NCI-H345 treated with DMSO at 0.1 percent for 48 hours (cell line): ENCODE measurements around the gene ACACA.
"Not testable (repeated sequence)": the region's sequence is repeated elsewhere in the genome, so short reads cannot be mapped to it uniquely, and the experiment has no call there.

ENCODE experiments used
- DNase-seq: peaks from one replicate; lab custom pipeline; 2025; ENCODE audit not compliant: unreplicated experiment; lab: John Stamatoyannopoulos, UW

ACACA gene

GRCh38 chr17:37406635-37407461 is at the start of gene ACACA, which contains the start of gene TADA2A:
ACACA (minus strand) TSS chr17:37406836; CDS start chr17:37406299, 537 bp downstream.
TADA2A (plus strand) TSS chr17:37406886; CDS start chr17:37411366, 4,480 bp downstream.
- DNase-seq, result peak; percentile 54

GRCh38 chr17:37450112-37450511 is 43.5 kb upstream of the ACACA start:
- no peak for DNase-seq

DNA sequence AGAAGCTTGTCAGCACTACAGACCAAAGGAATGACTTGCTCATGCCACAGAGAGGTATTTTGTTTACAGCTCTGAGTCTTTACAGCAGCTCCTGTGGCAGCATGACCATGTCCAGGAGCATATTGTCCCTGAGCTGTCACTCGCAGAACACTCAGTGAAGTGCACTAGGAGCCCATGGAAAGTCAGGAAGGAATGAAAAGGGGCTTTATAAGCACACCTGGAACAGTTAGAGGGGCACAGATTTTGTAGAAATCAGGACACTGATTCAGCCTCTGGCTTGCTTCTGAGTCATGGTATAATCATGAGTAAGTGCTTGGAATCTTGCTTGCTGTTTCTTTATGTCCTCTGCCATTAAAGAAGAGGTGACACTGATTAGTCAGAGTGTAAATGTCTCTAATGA is 41.0 kb upstream of the ACACA start:
- no peak for DNase-seq

DNA sequence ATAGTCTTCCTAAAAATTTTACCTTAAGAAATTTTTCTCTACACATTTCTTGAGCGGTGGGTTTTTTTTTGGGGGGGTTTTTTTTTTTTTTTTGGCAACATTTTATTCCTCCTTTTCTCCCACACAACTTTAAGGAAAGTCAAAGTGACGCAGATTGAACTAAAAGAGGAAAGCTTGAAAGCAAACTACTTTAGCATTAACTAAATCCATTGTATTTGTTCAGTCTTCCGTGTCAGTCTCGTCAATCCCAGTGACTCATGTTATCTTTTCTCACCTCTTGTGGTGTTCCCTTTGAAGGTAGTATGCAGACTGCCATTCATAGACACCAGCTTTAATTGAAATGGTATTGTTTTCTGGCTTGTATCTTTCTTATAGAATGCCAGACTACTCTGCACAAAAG is 39.4 kb upstream of the ACACA start:
- peak; percentile 3 for DNase-seq

DNA sequence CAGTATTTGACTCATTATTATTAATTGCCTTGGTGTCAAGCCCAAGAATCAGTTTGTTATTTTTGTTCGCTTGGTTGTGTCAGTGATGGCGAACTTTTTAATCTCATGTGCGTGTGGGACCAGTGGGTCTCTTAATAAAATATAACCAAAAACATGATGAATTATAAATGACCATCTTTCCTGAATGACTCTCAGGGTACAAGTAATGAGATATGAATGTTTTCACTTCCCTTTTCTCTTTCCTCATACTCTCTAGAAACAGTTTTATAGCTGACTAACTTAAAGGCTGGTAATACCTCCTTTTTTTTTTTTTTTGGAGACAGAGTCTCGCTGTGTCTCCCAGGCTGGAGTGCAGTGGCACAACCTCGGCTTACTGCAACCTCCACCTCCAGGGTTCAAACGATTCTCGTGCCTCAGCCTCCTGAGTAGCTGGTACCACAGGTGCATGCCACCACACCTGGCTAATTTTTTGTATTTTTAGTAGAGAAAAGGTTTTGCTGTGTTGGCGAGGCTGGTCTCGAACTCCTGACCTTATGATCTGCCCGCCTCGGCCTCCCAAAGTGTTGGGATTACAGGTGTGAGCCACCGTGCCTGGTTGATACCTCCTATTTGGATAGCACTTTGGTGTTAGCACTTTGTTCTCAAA is 34.9 kb upstream of the ACACA start:
- DNase-seq, result not testable (repeated sequence)

DNA sequence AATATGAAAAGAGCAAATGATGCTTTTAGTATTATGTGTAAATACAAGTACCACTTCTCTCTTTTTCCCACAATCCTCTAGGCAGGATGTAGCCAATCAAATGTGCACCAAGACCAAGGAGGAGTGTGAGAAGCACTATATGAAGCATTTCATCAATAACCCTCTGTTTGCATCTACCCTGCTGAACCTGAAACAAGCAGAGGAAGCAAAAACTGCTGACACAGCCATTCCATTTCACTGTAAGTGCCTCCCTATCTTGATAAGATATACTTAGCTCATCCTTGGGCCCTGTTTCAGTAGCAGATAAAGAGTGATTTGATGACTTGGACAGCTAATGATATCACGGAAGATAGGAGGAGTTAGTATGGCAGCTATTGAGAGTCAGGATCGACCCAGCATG is 33.8 kb upstream of the ACACA start:
- DNase-seq, result no peak

- no peak for DNase-seq
Observed at GRCh38 chr17:37438141-37438540, 31.5 kb upstream of the ACACA start.

GRCh38 chr17:37432671-37433070 is 26.0 kb upstream of the ACACA start:
- no peak for DNase-seq

DNA sequence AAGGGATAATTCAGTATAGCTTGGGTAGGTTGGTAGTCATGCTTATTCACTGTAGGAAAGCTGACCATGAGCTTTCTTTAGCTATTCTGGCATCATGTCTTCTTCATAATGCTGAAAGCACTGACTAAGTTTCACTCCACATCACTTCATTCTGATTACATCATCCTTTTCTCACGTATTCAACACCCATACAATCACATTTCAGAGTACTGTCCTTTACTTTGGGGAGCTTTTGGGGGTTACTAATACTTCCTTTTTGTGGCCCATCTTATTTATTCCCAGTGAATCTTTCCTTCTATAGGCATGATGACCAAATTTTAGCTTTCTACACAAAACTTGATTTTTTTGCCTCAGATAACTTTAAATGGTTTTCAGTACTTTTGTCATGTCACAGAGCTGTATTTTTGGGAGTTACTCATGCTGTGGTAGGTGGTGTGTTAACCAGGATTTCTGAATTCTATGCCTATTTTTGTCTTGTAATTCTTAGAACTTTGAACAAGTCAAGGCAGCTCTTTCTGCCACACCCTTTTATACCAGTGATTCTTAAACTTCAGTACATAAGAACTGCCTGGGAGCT is 23.5 kb upstream of the ACACA start:
- DNase-seq, result no peak

DNA sequence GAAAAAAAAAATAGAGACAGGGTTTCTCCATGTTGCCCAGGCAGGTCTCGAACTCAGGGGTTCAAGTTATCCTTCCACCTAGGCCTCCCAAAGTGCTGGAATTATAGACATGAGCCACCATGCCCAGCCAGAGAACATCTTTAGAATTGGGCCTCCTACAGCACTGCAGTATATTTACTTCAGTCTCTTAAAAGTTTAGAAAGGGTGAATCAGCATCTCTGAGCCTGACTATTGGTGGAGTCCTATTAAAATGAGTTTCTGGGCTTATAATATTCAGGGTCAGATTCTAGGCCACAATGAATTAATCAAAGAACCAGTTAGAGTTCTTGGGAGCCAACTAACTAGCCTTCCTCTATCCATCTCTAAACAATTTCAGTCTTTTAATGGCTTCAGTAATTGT is 22.8 kb upstream of the ACACA start:
- no peak for DNase-seq

- no peak for DNase-seq
Observed at GRCh38 chr17:37429039-37429438, 22.4 kb upstream of the ACACA start.

GRCh38 chr17:37425268-37425667 is 18.6 kb upstream of the ACACA start:
- no peak for DNase-seq

- no peak for DNase-seq
Observed at GRCh38 chr17:37422971-37423625, 16.5 kb upstream of the ACACA start.

DNA sequence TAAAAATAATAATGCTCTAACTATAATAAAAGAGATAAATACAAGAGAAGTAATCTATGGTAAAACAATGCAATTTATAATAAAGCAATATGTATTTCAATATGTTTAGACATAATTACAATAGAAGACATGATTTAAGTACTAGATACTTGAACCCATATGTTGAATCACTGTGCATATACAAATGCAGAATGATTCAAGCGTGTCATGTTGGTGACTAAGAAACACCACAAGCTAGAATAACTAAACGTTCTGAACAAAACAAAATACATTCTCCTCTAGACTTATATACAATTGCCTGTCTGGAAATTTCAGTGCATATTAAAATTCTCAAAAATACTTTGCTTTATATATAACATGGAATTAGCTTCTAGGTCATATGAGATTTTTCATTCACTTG is 11.2 kb upstream of the ACACA start:
- no peak for DNase-seq

DNA sequence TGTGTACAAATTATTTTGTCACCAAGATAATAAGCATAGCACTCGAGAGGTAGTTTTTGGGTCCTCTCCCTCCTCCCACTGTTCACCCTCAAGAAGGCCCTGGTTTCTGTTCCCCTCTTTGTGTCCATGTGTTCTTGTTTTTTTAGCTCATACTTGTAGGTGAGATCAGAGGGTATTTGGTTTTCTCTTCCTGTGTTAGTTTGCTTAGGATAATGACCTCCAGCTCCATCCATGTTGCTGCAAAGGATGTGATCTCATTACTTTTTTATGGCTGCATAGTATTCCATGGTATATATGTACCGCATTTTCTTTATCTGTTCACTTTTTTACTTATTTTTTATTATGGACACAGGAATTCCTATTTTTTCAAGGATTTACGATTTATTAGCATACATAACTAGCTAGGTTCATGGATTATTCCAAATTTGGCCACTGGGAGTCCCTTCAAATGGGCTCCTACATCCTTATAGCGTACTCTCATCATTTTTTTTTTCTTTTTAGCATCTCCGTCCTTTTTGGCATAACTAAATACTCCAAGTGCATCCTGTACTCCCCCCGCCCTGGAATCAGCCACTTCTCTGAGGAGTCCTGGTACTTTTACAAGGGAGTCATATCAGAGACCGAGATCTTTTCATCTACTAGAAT is 7.4 kb upstream of the ACACA start:
- no peak for DNase-seq

- no peak for DNase-seq
Observed at GRCh38 chr17:37410357-37410756, 3.7 kb upstream of the ACACA start.

- not testable (repeated sequence) for DNase-seq
Observed at GRCh38 chr17:37408145-37408479, 1.5 kb upstream of the ACACA start.

DNA sequence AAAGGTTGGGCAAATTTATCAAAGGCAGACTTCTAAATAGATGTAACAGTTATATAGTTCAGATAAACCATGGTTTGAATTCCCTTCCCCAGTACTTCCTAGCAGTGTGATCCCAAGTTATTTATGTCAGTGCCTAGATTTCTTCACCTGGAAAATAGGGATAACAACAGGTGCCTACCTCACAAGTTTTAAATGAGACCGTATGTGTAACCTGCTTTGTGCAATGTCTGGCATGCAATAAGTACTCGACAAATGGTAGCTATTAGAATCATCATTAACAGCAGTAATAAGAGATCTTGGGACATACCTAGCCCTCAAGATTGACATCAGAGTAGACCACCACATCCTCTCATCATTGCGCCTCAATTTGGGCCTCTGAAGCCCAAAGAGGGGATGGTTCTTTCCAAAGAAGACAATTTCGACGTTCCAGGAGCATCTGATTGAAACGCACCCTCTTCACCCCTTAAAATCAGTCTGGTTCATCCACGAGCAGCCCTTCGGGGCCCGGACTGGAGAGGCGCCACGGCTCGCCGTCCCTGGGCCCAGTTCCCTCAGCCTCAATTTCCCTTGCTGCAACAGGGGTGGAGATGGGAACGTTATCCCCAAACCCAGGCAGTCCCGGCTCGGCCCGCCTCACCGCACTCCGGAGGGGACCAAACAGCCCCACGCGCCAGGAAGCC is 541 bp downstream of the ACACA start:
- DNase-seq, result no peak

DNA sequence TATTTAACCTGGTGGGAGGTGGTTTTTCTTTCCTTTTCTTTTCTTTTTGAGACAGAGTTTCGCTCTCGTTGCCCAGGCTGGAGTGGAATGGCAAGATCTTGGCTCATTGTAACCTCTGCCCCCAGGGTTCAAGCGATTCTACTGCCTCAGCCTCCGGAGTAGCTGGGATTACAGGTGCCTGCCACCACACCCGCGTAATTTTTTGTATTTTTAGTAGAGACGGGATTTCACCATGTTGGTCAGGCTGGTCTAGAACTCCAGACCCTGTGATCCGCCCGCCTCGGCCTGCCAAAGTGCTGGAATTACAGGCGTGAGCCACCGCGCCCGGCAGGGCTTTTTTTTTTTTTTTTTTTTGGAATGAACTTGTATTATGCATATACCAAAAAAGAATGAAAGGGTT is 1.1 kb downstream of the ACACA start:
- DNase-seq, result not testable (repeated sequence)

GRCh38 chr17:37400505-37400904 is 6.1 kb downstream of the ACACA start:
- no peak for DNase-seq
